Measurements from ENCODE around the gene ZNF71.

ZNF71 gene

DNA sequence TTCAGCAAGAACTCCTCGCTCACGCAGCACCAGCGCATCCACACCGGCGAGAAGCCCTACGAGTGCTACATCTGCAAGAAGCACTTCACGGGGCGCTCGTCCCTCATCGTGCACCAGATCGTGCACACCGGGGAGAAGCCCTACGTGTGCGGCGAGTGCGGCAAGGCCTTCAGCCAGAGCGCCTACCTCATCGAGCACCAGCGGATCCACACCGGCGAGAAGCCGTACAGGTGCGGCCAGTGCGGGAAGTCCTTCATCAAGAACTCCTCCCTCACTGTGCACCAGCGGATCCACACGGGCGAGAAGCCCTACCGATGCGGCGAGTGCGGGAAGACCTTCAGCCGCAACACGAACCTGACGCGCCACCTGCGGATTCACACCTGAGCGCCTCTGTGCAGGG is 27.3 kb downstream of the ZNF71 start:
- no peak for DNase-seq
- no peaks in the 10 kb centered on the region for H3K4me1 ChIP-seq (ENCODE audit: low read length)
- no peaks in the 10 kb centered on the region; the same call in 1 of the 2 replicates for H3K36me3 ChIP-seq (replicated peaks; ENCODE audit: insufficient read depth, low read length)
- no peak overlapping the region for H2AFZ ChIP-seq (ENCODE audit: low read length)
- H3F3A ChIP-seq (ENCODE audit: insufficient read depth, low read length), result no peaks in the 10 kb centered on the region
- H3K27me3 ChIP-seq (replicated peaks; ENCODE audit: insufficient read depth, low read length), result no peaks in the 10 kb centered on the region
- H3K9me3 ChIP-seq (replicated peaks; ENCODE audit: insufficient read depth, low read length), result no peaks in the 10 kb centered on the region
- no peak overlapping the region for H3K9ac ChIP-seq (ENCODE audit: low read length)
- H4K20me1 ChIP-seq (ENCODE audit: insufficient read depth, low read length), result no peaks in the 10 kb centered on the region
- H3K79me2 ChIP-seq (ENCODE audit: low read length), result no peaks in the 10 kb centered on the region
- TF ChIP-seq, protein P1, sequence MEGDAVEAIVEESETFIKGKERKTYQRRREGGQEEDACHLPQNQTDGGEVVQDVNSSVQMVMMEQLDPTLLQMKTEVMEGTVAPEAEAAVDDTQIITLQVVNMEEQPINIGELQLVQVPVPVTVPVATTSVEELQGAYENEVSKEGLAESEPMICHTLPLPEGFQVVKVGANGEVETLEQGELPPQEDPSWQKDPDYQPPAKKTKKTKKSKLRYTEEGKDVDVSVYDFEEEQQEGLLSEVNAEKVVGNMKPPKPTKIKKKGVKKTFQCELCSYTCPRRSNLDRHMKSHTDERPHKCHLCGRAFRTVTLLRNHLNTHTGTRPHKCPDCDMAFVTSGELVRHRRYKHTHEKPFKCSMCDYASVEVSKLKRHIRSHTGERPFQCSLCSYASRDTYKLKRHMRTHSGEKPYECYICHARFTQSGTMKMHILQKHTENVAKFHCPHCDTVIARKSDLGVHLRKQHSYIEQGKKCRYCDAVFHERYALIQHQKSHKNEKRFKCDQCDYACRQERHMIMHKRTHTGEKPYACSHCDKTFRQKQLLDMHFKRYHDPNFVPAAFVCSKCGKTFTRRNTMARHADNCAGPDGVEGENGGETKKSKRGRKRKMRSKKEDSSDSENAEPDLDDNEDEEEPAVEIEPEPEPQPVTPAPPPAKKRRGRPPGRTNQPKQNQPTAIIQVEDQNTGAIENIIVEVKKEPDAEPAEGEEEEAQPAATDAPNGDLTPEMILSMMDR (IDR thresholded peaks at IDR 0.05; ENCODE audit: low read length), result no peak
- TF ChIP-seq EZH2phosphoT487 (IDR thresholded peaks at IDR 0.05; ENCODE audit: low read length) (no peak), EZH2 (optimal IDR thresholded peaks at IDR 0.05; ENCODE audit: low read depth, low read length) (no peak)
- H3K27ac ChIP-seq (ENCODE audit: low read length), result no peak overlapping the region
- H3K4me3 ChIP-seq (ENCODE audit: low read length), result no peak overlapping the region
- H3K4me2 ChIP-seq (ENCODE audit: low read depth, low read length), result no peak overlapping the region
- no peaks in the 10 kb centered on the region for H3K9me2 ChIP-seq (replicated peaks; ENCODE audit: insufficient read depth, low read length)

DNA sequence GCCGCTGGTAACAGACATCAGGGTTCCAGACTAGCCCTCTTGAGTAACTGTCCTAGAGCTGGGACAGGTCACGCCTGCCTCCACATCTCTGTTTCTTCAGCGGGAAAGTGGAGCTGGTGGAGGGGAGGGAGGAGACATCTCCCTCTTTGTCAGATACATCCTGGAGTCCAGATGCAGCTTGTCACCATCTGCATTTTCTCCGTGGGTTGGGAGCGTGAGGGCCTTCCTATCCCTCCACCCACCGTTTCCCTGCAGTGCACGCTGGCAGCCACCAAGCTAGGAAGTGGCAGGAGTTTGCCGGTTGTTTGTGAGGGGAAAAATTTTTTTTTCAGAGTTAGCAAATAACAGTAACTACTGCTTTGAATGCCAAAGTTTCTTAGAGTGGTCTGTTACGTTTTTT is 27.9 kb downstream of the ZNF71 start:
- H3K27ac ChIP-seq (ENCODE audit: low read length), result no peak overlapping the region
- no peak overlapping the region for H3K4me2 ChIP-seq (ENCODE audit: low read depth, low read length)
- no peaks in the 10 kb centered on the region for H3K27me3 ChIP-seq (replicated peaks; ENCODE audit: insufficient read depth, low read length)
- no peaks in the 10 kb centered on the region for H4K20me1 ChIP-seq (ENCODE audit: insufficient read depth, low read length)
- no peaks in the 10 kb centered on the region for H3K4me1 ChIP-seq (ENCODE audit: low read length)
- TF ChIP-seq, protein P1 (IDR thresholded peaks at IDR 0.05; ENCODE audit: low read length), result no peak
- TF ChIP-seq EZH2 (optimal IDR thresholded peaks at IDR 0.05; ENCODE audit: low read depth, low read length) (no peak), EZH2phosphoT487 (IDR thresholded peaks at IDR 0.05; ENCODE audit: low read length) (no peak)
- no peaks in the 10 kb centered on the region for H3K79me2 ChIP-seq (ENCODE audit: low read length)
- H3K9me3 ChIP-seq (replicated peaks; ENCODE audit: insufficient read depth, low read length), result no peaks in the 10 kb centered on the region
- H3K36me3 ChIP-seq (replicated peaks; ENCODE audit: insufficient read depth, low read length), result no peaks in the 10 kb centered on the region; the same call in 1 of the 2 replicates
- no peak for DNase-seq
- H3K4me3 ChIP-seq (ENCODE audit: low read length), result no peak overlapping the region
- no peaks in the 10 kb centered on the region for H3F3A ChIP-seq (ENCODE audit: insufficient read depth, low read length)
- H2AFZ ChIP-seq (ENCODE audit: low read length), result no peak overlapping the region
- H3K9ac ChIP-seq (ENCODE audit: low read length), result no peak overlapping the region
- no peaks in the 10 kb centered on the region for H3K9me2 ChIP-seq (replicated peaks; ENCODE audit: insufficient read depth, low read length)

DNA sequence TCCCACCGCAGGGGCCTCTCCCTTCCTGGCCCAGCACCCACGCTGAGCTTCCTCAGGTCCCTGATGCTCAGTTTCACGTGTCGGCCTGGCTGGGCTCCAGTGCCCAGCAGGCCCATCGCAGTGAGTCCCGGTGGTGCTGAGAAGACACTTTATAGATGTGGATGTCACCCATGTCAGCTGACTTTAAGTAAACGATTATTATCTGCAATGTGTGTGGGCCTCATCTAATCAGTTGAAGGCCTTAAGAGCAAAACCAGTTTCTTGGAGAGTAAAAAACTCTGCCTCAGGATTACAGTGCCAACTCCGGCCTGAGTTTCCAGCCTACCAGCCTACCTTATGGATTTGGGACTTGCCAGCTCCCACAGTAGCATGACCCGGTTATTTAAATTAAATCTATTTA is 30.6 kb downstream of the ZNF71 start:
- Histone ChIP-seq H3K9me2 (replicated peaks; ENCODE audit: insufficient read depth, low read length) (no peaks in the 10 kb centered on the region), H3K4me3 (ENCODE audit: low read length) (no peak overlapping the region), H3K9ac (ENCODE audit: low read length) (no peak overlapping the region), H2AFZ (ENCODE audit: low read length) (no peak overlapping the region), H4K20me1 (ENCODE audit: insufficient read depth, low read length) (no peaks in the 10 kb centered on the region), H3K9me3 (replicated peaks; ENCODE audit: insufficient read depth, low read length) (no peaks in the 10 kb centered on the region), H3F3A (ENCODE audit: insufficient read depth, low read length) (no peaks in the 10 kb centered on the region), H3K4me1 (ENCODE audit: low read length) (no peaks in the 10 kb centered on the region), H3K27me3 (replicated peaks; ENCODE audit: insufficient read depth, low read length) (no peaks in the 10 kb centered on the region), H3K79me2 (ENCODE audit: low read length) (no peaks in the 10 kb centered on the region), H3K36me3 (replicated peaks; ENCODE audit: insufficient read depth, low read length) (no peaks in the 10 kb centered on the region; the same call in 1 of the 2 replicates), H3K27ac (ENCODE audit: low read length) (no peak overlapping the region), H3K4me2 (ENCODE audit: low read depth, low read length) (no peak overlapping the region)
- no peak for DNase-seq
- TF ChIP-seq EZH2 (optimal IDR thresholded peaks at IDR 0.05; ENCODE audit: low read depth, low read length) (no peak), EZH2phosphoT487 (IDR thresholded peaks at IDR 0.05; ENCODE audit: low read length) (no peak)
- TF ChIP-seq, protein P1 (IDR thresholded peaks at IDR 0.05; ENCODE audit: low read length), result no peak
